ENCODE data around the gene SRPX2. TPM values are rescaled to one million over a fixed set of nuclear protein-coding genes. Genes with fewer than 3 reads are reported as not detected.

Gene SRPX2
- total RNA-seq, 1 experiment from 2014 or later = not detected

DNA sequence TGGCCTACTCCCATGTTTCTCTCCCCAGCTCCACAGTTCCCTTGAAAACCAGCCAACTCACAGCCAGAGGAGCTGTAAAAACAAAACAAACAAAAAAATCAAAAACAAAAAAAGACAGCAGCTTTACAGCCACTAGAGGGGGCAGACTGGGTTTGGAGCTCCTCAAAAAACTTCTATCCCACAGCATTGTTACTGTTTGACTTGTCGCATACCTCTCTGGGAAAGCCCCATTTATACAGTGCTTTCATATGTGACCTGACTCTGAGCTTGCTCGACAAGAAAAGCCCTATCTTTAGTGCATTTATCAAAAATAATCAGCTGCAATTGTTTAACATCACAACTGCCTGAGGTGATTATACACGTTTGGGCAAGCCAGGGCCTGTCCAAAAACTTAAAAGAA is 29.0 kb upstream of the SRPX2 start:
- no peak overlapping the region for H3K27ac ChIP-seq (ENCODE audit: low read length)
- no peak overlapping the region for H2AFZ ChIP-seq (ENCODE audit: low read length)
- H4K20me1 ChIP-seq (ENCODE audit: insufficient read depth, low read depth, low read length) = no peaks in the 10 kb centered on the region
- no peaks in the 10 kb centered on the region for H3K27me3 ChIP-seq (ENCODE audit: low read length)
- H3K79me2 ChIP-seq (ENCODE audit: low read length) = no peaks in the 10 kb centered on the region
- H3K4me3 ChIP-seq (ENCODE audit: low read length) = no peak overlapping the region
- no peak overlapping the region for H3K9ac ChIP-seq (ENCODE audit: low read length)
- no peaks in the 10 kb centered on the region for H3K9me3 ChIP-seq (ENCODE audit: low read length)
- no peak overlapping the region for H3K4me2 ChIP-seq (ENCODE audit: low read depth, low read length, poor library complexity, severe bottlenecking)
- H3K9me2 ChIP-seq (replicated peaks; ENCODE audit: insufficient read depth, low read length) = no peaks in the 10 kb centered on the region
- H3K36me3 ChIP-seq (ENCODE audit: insufficient read depth, low read length) = no peaks in the 10 kb centered on the region
- H3K4me1 ChIP-seq (ENCODE audit: low read length) = no peaks in the 10 kb centered on the region
- DNase-seq = peak; percentile 66

DNA sequence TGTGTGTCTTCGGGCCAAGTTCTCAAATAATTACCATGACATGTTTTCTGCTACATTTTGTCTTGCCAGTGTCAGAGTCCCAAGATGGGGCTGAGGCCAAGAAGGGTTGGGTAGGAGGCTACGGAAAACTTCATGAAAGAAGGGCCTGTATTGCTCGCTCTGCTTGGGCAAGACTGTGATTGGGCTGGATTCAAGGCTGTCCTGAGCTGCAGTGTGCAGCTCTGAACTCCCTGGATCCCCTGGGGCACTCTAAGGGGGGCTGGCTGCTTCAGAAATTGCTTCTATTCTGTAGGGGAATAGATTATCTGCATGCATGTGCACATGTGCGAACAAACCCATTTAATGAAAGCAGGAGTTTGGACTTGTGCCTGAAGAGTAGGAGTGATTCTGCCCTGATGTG is 21.0 kb upstream of the SRPX2 start:
- no peak for DNase-seq
- no peaks in the 10 kb centered on the region for H3K9me3 ChIP-seq (ENCODE audit: low read length)

DNA sequence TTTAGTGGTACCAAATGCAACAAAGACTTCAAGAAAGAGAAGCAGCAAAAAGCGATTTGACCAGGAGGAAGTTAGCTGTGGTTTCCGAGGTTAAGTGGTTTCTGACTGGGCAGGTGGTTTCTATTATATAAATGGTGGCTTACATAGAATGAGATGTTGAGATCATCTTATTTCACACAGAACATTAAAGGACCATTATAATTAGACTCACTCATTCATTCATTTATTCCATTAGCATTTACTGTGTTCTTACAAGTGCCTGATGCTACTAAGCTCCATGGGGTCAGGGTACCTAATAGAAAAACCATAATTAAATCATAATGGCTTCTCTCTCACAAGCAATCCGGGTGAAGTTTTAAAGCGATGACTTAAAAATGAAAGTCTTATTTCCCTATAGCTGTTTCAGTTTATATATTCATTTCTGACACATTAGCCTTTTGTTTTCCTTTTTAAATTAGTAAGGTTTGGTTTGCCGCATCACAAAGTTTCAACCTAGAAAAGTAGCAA is 18.0 kb upstream of the SRPX2 start:
- Histone ChIP-seq H3K4me1 (ENCODE audit: low read length) (no peaks in the 10 kb centered on the region), H3K4me2 (ENCODE audit: low read depth, low read length, poor library complexity, severe bottlenecking) (no peak overlapping the region), H3K4me3 (ENCODE audit: low read length) (no peak overlapping the region)

More for the DNA sequence above, 21.0 kb upstream of the SRPX2 start:
- Histone ChIP-seq H3K4me2 (ENCODE audit: low read depth, low read length, poor library complexity, severe bottlenecking) (no peak overlapping the region), H3K27me3 (ENCODE audit: low read length) (no peaks in the 10 kb centered on the region), H3K27ac (ENCODE audit: low read length) (no peak overlapping the region), H3K9ac (ENCODE audit: low read length) (no peak overlapping the region), H3K4me3 (ENCODE audit: low read length) (no peak overlapping the region), H3K9me2 (replicated peaks; ENCODE audit: insufficient read depth, low read length) (no peaks in the 10 kb centered on the region), H3K36me3 (ENCODE audit: insufficient read depth, low read length) (no peaks in the 10 kb centered on the region), H3K4me1 (ENCODE audit: low read length) (no peaks in the 10 kb centered on the region), H3K79me2 (ENCODE audit: low read length) (no peaks in the 10 kb centered on the region), H4K20me1 (ENCODE audit: insufficient read depth, low read depth, low read length) (no peaks in the 10 kb centered on the region), H2AFZ (ENCODE audit: low read length) (no peak overlapping the region)

DNA sequence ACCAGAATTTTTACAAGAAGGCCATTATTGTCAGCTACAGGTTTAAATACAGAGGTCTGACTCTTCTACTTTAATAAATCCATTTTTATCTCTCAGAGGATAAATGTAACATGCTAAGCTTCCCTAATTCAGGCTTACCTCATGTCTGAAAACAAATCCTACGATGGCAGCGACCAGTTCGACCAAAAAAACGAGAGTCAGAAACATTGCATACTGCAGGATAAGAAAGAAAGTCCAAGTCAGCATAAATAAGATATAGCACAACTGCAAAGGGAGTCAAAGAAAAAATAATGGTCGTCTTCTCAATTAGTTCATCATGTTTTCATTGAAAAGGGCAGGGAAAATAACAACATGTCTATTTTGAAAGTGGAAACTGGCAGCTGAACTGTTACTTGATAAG is 9.0 kb upstream of the SRPX2 start:
- no peaks in the 10 kb centered on the region for H3K36me3 ChIP-seq (ENCODE audit: insufficient read depth, low read length)
- H3K79me2 ChIP-seq (ENCODE audit: low read length) = no peaks in the 10 kb centered on the region
- no peak overlapping the region for H2AFZ ChIP-seq (ENCODE audit: low read length)
- H3K4me2 ChIP-seq (ENCODE audit: low read depth, low read length, poor library complexity, severe bottlenecking) = no peak overlapping the region
- no peaks in the 10 kb centered on the region for H3K27me3 ChIP-seq (ENCODE audit: low read length)
- H3K4me1 ChIP-seq (ENCODE audit: low read length) = no peaks in the 10 kb centered on the region
- H4K20me1 ChIP-seq (ENCODE audit: insufficient read depth, low read depth, low read length) = no peaks in the 10 kb centered on the region
- H3K27ac ChIP-seq (ENCODE audit: low read length) = no peak overlapping the region
- DNase-seq = no peak
- no peaks in the 10 kb centered on the region for H3K9me2 ChIP-seq (replicated peaks; ENCODE audit: insufficient read depth, low read length)
- H3K9ac ChIP-seq (ENCODE audit: low read length) = no peak overlapping the region
- no peak overlapping the region for H3K4me3 ChIP-seq (ENCODE audit: low read length)
- H3K9me3 ChIP-seq (ENCODE audit: low read length) = no peaks in the 10 kb centered on the region

More for the DNA sequence above, 18.0 kb upstream of the SRPX2 start:
- H3K9me2 ChIP-seq (replicated peaks; ENCODE audit: insufficient read depth, low read length) = no peaks in the 10 kb centered on the region
- H3K9me3 ChIP-seq (ENCODE audit: low read length) = no peaks in the 10 kb centered on the region
- DNase-seq = no peak
- no peaks in the 10 kb centered on the region for H3K27me3 ChIP-seq (ENCODE audit: low read length)
- H4K20me1 ChIP-seq (ENCODE audit: insufficient read depth, low read depth, low read length) = no peaks in the 10 kb centered on the region
- H3K27ac ChIP-seq (ENCODE audit: low read length) = no peak overlapping the region
- no peak overlapping the region for H3K9ac ChIP-seq (ENCODE audit: low read length)
- no peak overlapping the region for H2AFZ ChIP-seq (ENCODE audit: low read length)
- H3K36me3 ChIP-seq (ENCODE audit: insufficient read depth, low read length) = no peaks in the 10 kb centered on the region
- H3K79me2 ChIP-seq (ENCODE audit: low read length) = no peaks in the 10 kb centered on the region

DNA sequence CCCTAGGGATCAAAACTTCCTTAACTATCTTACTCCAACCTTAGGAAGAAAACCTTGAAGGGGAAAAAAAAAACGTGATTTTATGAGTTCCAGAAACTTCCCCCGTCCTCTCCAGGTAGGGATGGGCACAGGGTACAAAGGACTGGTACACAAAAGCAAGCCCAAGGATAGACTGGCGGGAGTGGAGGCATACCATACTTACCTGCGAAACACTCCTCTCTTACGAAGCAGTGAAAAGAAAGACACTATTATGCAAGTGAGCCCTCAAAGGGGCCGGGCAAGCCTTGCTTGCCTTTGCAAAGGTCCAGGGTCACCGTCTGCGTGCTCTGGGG is 8.0 kb upstream of the SRPX2 start:
- no peak overlapping the region for H3K27ac ChIP-seq (ENCODE audit: low read length)
- DNase-seq = no peak
- no peaks in the 10 kb centered on the region for H4K20me1 ChIP-seq (ENCODE audit: insufficient read depth, low read depth, low read length)
- H3K9me2 ChIP-seq (replicated peaks; ENCODE audit: insufficient read depth, low read length) = no peaks in the 10 kb centered on the region
- no peaks in the 10 kb centered on the region for H3K9me3 ChIP-seq (ENCODE audit: low read length)
- no peaks in the 10 kb centered on the region for H3K79me2 ChIP-seq (ENCODE audit: low read length)
- H3K27me3 ChIP-seq (ENCODE audit: low read length) = no peaks in the 10 kb centered on the region
- H3K4me3 ChIP-seq (ENCODE audit: low read length) = no peak overlapping the region
- no peak overlapping the region for H3K4me2 ChIP-seq (ENCODE audit: low read depth, low read length, poor library complexity, severe bottlenecking)
- H2AFZ ChIP-seq (ENCODE audit: low read length) = no peak overlapping the region
- no peaks in the 10 kb centered on the region for H3K4me1 ChIP-seq (ENCODE audit: low read length)
- H3K36me3 ChIP-seq (ENCODE audit: insufficient read depth, low read length) = no peaks in the 10 kb centered on the region
- H3K9ac ChIP-seq (ENCODE audit: low read length) = no peak overlapping the region

DNA sequence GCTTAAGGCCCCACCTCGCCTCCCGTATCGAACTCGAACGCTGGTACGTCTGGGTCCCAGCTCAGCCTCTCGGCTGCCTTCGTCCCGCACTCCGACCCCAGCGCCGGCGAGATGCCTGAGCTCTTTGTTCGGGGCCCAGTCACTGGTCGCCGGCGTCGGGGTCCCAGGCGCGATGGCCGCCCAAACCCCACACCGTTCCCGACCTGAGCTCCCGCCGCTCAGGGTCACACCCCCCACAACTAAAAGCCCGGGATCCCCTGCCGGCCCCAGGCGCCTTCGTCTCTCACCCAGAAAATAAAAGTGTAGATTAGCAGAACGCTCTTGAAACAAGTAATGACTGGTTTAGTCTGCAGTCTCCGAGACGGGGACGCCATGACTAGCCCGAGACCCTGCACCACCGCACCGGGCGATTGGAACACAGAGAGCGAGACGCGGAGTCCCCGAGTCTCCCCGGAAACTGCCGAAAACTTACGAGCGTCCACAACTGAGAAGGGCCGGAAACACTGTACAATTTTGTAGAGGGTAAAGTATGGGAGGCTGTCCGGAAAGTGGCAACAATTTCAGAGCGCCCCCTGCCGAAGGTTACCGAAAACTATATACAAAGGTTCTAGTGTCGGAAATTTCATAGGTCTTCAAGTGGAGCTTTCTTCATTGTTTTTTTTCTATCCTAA is 7.5 kb upstream of the SRPX2 start, which contains the start of gene TSPAN6:
Gene TSPAN6, minus strand, starts transcription at position 486 of the 671 bp plus-strand sequence. Its CDS starts 112 bp downstream, at position 374.
- DNase-seq = peak; percentile 46
- Histone ChIP-seq H3K79me2 (ENCODE audit: low read length) (no peaks in the 10 kb centered on the region), H3K27me3 (ENCODE audit: low read length) (no peaks in the 10 kb centered on the region), H3K4me3 (ENCODE audit: low read length) (no peak within 1 kb of the TSS), H4K20me1 (ENCODE audit: insufficient read depth, low read depth, low read length) (no peaks in the 10 kb centered on the region), H3K9ac (ENCODE audit: low read length) (no peak within 1 kb of the TSS), H3K9me3 (ENCODE audit: low read length) (no peaks in the 10 kb centered on the region), H3K9me2 (replicated peaks; ENCODE audit: insufficient read depth, low read length) (no peaks in the 10 kb centered on the region), H3K4me2 (ENCODE audit: low read depth, low read length, poor library complexity, severe bottlenecking) (no peak within 1 kb of the TSS), H3K27ac (ENCODE audit: low read length) (no peak within 1 kb of the TSS), H3K36me3 (ENCODE audit: insufficient read depth, low read length) (no peaks in the 10 kb centered on the region), H2AFZ (ENCODE audit: low read length) (no peak within 1 kb of the TSS), H3K4me1 (ENCODE audit: low read length) (no peaks in the 10 kb centered on the region)

DNA sequence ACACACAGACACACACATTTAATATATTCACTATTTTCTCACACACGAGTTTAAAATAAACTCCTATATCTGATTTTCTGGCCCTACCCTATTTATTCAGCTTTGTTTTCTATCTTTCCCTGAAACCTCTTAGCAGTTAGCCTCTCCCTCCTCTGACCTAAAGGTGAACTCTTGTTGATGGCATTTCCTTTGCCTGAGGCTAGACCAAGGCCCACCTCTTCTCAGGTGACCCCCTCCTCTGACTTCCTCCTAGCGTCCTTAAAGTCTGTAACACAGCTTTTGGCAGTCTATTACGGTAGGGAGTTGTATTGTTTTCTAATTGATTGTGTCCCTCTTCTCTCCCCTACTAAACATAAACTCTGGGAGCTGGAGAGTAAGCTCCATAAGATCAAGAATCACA is 1.7 kb upstream of the SRPX2 start:
- Histone ChIP-seq H3K4me3 (ENCODE audit: low read length) (no peak overlapping the region), H3K79me2 (ENCODE audit: low read length) (no peaks in the 10 kb centered on the region), H3K27me3 (ENCODE audit: low read length) (no peaks in the 10 kb centered on the region), H3K27ac (ENCODE audit: low read length) (no peak overlapping the region), H2AFZ (ENCODE audit: low read length) (no peak overlapping the region), H3K36me3 (ENCODE audit: insufficient read depth, low read length) (no peaks in the 10 kb centered on the region), H3K9me2 (replicated peaks; ENCODE audit: insufficient read depth, low read length) (no peaks in the 10 kb centered on the region), H3K9me3 (ENCODE audit: low read length) (no peaks in the 10 kb centered on the region), H4K20me1 (ENCODE audit: insufficient read depth, low read depth, low read length) (no peaks in the 10 kb centered on the region), H3K9ac (ENCODE audit: low read length) (no peak overlapping the region), H3K4me2 (ENCODE audit: low read depth, low read length, poor library complexity, severe bottlenecking) (no peak overlapping the region), H3K4me1 (ENCODE audit: low read length) (peaks cover 8% of the 10 kb centered on the region)
- DNase-seq = no peak

DNA sequence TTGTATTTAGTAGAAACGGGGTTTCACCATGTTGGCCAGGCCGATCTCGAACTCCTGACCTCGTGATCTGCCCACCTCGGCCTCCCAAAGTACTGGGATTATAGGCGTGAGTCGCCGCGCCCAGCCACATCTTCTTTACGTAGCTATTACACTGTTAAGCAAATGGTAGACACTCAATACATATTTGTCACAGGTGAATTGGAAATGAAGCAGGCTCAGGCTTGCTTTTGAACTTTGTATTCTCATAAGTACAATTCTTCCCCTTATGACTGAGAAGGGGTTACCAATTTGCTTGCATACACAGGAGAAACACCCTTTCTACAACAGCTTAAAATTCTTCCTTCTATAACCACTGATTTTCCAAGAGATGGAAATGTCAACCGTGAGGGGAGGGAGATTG is 787 bp upstream of the SRPX2 start:
- Histone ChIP-seq H3K27me3 (ENCODE audit: low read length) (no peaks in the 10 kb centered on the region), H3K4me1 (ENCODE audit: low read length) (peaks cover 13% of the 10 kb centered on the region), H2AFZ (ENCODE audit: low read length) (no peak overlapping the region), H3K9me2 (replicated peaks; ENCODE audit: insufficient read depth, low read length) (no peaks in the 10 kb centered on the region), H3K9me3 (ENCODE audit: low read length) (no peaks in the 10 kb centered on the region), H3K4me3 (ENCODE audit: low read length) (no peak overlapping the region), H3K4me2 (ENCODE audit: low read depth, low read length, poor library complexity, severe bottlenecking) (no peak overlapping the region), H4K20me1 (ENCODE audit: insufficient read depth, low read depth, low read length) (no peaks in the 10 kb centered on the region), H3K9ac (ENCODE audit: low read length) (no peak overlapping the region), H3K27ac (ENCODE audit: low read length) (no peak overlapping the region), H3K36me3 (ENCODE audit: insufficient read depth, low read length) (no peaks in the 10 kb centered on the region), H3K79me2 (ENCODE audit: low read length) (no peaks in the 10 kb centered on the region)
- no peak for DNase-seq
